ENCODE measurements around the gene GNB5. TPM values are rescaled to one million over a fixed set of nuclear protein-coding genes. Genes with fewer than 3 reads are reported as not detected.

GNB5 gene
- total RNA-seq, 4 donors from 2014 or later: 12.2 to 24.0 (median 17.2) TPM

DNA sequence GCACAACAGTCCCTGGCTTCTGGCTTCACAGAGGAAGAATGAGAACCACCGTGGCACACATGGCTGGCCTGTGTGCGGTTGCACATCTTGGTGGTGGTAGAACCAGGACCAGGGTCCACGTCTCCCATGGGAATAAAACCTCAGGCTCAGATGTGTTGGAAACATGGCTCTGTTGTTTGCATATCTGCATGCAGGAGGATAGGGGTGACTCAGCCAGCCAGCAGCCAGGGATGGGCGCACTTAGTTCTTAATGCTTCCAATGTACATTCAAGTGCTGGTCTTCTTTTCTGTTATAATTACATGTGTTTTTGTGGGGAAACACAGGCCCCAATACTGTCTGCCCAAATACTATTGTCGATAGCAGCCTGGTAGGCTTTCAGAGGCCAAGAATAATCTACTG lies 42.8 kb downstream of the GNB5 start:
- TF ChIP-seq, protein P1, sequence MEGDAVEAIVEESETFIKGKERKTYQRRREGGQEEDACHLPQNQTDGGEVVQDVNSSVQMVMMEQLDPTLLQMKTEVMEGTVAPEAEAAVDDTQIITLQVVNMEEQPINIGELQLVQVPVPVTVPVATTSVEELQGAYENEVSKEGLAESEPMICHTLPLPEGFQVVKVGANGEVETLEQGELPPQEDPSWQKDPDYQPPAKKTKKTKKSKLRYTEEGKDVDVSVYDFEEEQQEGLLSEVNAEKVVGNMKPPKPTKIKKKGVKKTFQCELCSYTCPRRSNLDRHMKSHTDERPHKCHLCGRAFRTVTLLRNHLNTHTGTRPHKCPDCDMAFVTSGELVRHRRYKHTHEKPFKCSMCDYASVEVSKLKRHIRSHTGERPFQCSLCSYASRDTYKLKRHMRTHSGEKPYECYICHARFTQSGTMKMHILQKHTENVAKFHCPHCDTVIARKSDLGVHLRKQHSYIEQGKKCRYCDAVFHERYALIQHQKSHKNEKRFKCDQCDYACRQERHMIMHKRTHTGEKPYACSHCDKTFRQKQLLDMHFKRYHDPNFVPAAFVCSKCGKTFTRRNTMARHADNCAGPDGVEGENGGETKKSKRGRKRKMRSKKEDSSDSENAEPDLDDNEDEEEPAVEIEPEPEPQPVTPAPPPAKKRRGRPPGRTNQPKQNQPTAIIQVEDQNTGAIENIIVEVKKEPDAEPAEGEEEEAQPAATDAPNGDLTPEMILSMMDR (IDR thresholded peaks at IDR 0.05; ENCODE audit: low read depth): no peak

DNA sequence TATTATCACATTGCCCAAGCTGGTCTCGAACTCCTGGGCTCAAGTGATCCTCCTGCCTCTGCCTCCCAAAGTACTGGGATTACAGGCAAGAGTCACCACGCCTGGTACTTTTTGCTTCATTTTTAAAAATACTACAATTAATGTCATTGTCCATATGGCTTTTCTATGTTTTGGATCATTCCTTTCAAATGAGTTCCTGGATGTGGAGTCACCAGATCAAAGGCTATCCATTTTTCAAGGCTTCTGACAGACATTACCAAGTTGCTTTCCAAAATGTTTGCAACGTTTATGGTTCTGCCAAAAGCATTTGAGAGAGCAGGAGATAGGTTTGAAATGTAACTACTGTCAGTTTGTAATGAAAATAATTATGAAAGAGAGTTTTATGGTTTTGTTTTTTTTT lies 44.4 kb downstream of the GNB5 start:
- TF ChIP-seq, protein P1 (IDR thresholded peaks at IDR 0.05; ENCODE audit: low read depth): no peak

DNA sequence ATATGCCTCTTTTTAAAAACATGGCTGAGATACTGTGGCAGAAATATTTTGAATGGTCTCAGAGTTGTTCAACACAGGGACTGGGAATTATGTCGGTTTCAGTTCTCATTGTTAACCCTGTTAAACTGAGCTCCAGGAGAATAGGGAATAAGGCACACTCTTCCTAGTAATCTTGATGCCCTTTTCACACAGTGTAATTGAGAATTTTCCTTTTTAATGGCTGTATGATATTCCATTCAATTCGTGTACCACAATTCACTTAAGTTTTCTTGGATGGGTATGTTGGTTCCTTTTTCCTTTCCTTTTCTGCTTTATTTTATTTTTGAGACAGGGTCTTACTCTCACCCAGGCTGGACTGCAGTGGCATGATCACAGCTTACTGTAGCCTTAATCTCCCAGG lies 44.9 kb downstream of the GNB5 start:
- TF ChIP-seq, protein P1 (IDR thresholded peaks at IDR 0.05; ENCODE audit: low read depth): no peak

DNA sequence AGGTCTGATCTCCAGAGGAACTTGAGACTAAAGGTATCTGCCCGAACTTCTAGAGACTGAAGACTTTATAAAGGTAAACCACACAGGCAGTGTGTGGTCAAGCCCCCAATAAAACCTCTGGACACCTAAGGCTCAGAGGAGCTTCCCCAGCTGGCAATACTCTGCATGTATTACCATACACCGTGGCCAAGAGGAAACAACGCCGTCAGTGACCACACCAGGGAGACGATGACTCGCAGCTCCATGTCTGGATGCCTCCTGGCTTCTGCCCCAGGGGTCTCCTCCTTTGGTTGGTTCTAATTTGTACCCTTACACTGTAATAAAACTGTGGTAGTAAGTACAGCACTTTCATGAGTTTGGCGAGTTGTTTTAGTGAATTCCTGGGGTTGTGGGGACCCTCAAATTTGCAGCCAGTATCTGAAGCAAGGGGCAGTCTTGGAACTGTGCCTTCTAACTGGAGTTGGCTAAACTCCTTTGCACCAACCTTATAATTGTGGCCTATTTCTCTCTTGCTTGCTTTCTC lies 46.5 kb downstream of the GNB5 start:
- TF ChIP-seq, protein P1 (IDR thresholded peaks at IDR 0.05; ENCODE audit: low read depth): no peak

DNA sequence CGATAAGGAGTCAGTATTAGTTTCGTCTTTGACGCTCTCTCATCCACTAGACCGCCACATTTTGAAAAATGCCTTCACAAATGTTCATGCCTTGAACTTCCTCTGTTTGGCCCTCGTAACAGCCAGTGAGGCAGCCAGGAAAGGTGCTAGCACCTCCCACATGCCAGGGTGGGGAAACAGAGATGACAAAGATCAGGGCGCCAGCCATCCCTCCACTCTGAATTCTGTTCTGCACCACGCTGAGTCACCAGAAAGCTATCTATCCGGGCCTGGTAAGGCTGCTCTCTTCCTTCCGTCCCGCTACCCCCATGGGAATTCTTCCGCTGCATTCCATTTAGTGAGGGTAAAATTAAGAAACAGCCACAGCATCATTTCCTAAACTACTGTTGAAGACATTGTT lies 47.3 kb downstream of the GNB5 start:
- TF ChIP-seq, protein P1 (IDR thresholded peaks at IDR 0.05; ENCODE audit: low read depth): no peak

DNA sequence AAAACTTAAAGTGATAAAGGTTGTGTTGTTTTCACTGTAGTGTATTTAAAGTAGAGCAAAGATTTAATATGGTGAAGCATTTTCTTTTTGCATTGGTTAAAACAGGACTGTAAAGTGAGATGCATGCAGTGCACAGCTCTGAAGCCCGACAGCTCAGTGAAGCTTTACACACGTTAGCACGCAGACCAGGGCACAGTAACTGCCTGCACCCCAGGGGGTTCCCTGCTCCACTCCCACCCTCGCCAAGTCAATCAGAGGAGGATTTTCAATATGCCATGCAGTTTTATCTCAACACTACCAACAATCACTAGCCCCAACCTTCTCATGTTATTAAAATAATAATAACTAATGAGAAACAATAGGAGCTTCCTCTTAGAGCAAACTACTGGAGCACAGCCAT lies 50.5 kb downstream of the GNB5 start:
- TF ChIP-seq, protein P1 (IDR thresholded peaks at IDR 0.05; ENCODE audit: low read depth): no peak

DNA sequence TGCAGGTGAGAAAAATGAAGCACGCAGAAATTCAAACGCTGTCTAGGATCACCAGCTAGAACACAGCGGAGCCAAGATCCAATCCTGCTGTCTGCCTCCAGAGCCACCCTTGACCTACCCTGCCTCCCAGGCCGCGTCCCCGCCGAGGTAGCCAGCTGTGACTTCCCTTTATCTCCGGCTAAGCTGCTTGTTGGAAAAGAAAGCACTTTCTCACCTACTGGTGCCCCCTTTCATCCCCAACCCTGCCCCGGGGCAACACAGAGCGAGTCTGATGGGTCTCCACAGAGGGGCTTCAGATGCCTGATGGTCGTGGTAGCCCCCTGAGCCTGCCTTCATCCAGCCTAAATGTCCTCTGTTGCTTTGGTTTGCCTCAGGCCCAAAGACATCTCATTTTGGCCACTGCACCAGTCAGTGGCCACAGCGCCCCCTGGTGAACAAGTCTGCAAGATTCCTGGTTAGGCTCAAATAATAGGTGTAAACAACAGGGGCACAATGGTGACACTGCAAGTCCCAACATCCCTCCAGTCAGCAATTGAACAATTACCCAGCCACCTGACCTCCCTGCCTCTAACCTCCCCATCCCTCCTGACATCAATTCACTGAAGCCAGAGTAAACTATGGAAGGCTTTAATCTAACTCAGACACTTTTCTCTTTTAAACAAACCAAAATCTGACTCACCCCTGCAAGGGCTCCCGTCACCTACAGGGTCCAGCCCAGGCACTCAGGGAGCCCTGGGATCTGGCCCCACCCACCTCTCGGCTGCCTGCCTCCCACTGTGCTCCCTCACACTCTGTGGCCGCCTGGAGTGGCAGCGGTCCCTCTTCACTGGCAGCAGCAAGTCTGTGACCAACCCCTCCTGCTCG lies 51.4 kb downstream of the GNB5 start:
- TF ChIP-seq, protein P1 (IDR thresholded peaks at IDR 0.05; ENCODE audit: low read depth): no peak

All from subcutaneous adipose tissue (tissue), 4 donors.